HG03139 (cell line): ENCODE data around the gene TMEM30B.

Experiments used
- ATAC-seq: cut with Tn5 transposase; IDR thresholded peaks from one replicate; pipeline ENCODE4 v1.9.1; 2021; ENCODE audit not compliant: unreplicated experiment

Gene TMEM30B

DNA sequence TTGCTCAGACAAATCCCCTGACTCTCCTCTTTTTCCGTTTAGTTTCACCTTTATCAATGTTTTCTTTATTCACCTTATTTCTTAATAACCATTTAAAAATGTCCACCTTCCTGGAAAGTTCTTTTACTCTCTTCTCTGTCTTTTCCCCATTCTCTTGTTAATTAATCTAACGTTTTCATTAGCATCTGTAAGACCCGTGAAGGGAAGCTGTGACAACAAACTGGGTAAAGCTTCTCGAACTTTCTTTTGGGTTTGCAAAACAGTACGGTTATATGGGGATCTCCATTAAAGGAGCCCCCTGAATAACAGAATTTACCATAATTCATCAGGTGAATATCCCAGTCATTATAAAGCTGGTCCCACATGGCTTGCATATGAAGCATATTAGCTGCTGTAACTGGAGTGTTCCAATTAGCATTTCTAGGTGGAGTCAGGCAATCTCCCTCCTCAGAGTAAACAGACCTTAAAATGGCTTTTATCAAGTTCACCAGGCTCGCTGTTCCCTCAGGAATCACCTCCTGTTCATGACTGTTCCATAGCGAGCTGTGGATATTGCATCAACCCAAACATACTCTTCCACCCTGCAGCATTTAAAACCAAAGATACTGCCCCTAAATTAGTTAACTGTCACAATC, 42.4 kb downstream of the TMEM30B start:
- ATAC-seq = no peak

DNA sequence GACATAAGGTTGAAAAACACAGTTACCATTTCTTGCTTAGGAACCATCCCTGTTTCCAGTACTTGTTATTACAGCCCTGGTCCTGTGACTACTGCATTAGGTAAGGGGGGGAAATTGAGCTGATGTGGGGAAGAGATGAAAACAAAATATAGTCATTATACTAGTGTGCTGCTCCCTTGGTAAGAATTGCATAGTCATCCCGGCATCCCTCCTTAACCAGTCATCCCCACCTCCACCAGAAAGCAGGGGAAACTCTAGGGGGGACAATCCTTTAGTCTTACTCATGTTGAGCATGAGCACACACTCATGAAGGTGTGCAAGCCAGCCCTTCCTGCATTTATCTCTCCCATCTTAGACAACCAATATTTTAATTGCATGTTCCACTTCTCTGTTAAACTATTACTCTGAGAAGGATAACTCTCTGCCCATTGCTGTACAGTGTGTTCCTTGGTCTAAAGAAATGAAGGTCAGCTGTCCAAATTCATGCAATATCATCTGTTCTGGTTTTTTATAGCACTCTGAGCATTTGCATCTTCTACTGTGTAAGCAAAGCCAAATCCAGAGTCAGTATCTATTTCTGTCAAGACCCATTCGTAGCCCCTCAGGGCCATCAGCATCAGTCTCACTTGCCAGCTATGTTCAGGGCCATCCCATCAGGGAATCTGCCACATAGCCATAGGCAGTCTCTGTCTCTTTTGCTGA, 46.8 kb downstream of the TMEM30B start:
- ATAC-seq = no peak

DNA sequence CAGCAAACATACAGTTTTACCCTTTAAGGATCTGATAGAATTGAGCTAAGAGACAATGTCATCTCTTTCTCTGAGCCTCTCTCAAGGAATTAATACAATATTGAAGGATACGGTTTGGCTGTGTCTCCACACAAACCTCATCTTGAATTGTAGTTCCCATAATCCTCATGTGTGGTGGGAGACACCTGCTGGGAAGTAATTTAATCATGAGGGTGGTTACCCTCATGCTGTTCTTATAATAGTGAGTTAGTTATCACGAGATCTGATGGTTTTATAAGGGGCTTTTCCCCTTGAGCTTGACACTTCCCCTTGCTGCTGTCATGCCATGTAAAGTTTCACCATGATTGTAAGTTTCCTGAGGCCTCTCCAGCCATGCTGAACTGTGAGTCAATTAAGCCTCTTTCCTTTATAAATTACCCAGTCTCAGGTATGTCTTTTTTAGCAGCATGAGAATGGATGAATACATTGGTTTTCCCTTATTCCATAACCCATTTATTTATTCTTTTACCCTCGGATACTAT, 47.6 kb downstream of the TMEM30B start:
- no peak for ATAC-seq

DNA sequence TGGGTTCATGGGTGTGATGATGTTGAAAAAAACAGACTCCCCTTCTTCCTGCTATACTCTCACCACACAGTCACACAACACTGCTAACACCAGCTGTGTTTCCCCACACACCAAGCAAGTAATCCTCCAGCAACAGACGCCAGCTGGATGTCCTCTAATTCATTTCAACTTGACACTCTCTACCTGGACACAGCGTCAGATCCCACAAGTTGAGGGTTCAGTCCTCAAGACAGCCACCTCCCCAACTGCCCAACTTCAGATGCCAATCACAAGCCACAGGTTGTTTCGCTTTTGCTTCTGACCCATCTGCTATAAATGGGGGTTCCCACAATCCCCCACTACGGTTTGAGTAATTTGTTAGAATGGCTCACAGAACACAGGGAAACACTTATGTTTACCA, 49.3 kb downstream of the TMEM30B start:
- no peak for ATAC-seq

DNA sequence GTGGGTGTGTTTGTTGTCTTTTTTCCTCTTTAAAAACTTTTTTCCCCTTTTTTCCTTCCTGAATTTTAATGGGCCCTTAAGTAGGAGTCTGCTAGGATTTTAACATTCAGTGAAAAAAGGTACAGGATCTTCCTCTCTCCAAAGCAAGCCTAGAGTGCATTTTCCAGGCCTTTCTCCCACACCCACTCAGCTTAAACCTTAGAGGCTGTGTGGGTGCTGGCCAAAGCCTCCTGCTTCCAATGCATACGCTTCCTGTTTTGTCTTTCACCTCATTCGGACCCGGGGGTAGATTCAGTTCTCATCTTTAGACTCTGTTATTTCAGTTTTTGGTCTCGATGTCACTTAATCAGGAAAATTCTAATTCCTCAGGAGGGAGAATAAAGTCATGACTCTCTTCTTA, 51.2 kb downstream of the TMEM30B start:
- ATAC-seq = no peak

DNA sequence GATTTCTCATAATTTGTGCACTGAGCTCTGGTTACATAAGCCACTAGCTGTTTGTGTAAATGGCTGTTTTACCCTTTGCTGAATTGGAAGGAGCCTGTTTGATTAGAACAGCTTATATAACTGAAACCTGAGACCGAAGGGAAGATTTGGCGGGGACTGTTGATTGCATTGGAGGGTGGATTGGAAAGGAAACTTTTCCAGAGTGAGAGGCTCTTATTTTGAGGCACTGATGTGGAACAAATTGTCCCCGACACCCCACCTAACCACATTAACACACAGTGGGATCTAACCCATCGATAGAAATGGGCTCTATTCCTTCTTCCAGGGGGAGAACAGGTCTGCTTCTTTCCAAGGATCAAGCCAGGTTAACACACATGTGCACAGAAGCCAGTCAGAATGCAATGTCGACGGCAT, 51.7 kb downstream of the TMEM30B start:
- no peak for ATAC-seq

DNA sequence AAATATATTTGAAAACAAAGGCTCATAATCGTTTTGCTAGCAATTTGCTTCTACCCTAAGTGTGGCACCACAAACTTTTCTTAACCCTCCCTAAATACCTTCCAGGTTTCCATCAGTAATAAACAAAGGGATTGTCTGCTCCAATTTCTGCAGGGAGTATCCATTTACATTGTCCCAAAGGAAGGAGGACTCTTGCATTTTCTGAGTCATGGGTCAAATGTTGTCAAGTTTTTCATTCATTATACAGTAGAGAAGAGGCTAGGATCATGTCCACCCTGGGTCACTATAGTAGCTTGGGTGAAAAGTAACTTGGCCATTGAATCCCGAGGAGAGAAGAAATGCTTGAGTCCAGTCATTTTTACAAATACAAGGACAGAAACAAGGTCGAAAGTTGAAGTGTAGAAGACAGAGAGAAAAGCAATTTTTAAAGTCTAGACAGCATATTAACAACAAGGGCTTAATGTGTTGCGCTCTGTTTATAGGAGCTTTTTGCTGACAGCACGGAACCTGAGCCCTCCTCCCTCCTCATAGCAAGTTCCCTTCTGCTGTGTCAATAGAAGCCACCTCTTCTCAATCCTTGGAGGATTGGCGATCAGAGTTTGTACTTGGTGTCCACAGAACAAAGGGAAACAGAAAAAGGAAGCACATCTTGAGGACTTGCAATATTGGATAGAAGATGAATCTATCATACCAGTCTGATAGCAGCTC, 53.1 kb downstream of the TMEM30B start:
- no peak for ATAC-seq
